Calu3 (cell line): Measurements from ENCODE around the gene COQ7. TPM values are rescaled to one million over a fixed set of nuclear protein-coding genes. Genes with fewer than 3 reads are reported as not detected.

Experiments
- BruUV-seq: library from RNA; stranded (reverse); fragments of 400-500 nt; replicated peaks from 2 replicates; lab custom pipeline; 2021; lab: Mats Ljungman, UMichigan
- CTCF ChIA-PET: fragments of 300-600 bp; sonication (Branson Sonifier 250); formaldehyde crosslinking; loops from one replicate; lab custom pipeline; 2022; ENCODE audit warnings: antibody characterized with exemption; lab: Charles Lee
- DNase-seq: peaks from one replicate; pipeline ENCODE4 v3.0.0; 2022
- H3K27ac Mint-ChIP-seq: one replicate; pipeline ENCODE4 v1.8.0; 2022; ENCODE audit warnings: mixed read lengths; ENCODE audit not compliant: unreplicated experiment
- H3K27me3 Mint-ChIP-seq: one replicate; pipeline ENCODE4 v1.8.0; 2022; ENCODE audit warnings: mixed read lengths; ENCODE audit not compliant: unreplicated experiment
- H3K36me3 Mint-ChIP-seq: one replicate; pipeline ENCODE4 v1.8.0; 2022; ENCODE audit warnings: mild to moderate bottlenecking, moderate library complexity, mixed read lengths; ENCODE audit not compliant: insufficient read depth, unreplicated experiment
- H3K4me1 Mint-ChIP-seq: one replicate; pipeline ENCODE4 v1.8.0; 2022; ENCODE audit warnings: mild to moderate bottlenecking, low read depth, mixed read lengths; ENCODE audit not compliant: unreplicated experiment
- H3K4me3 Mint-ChIP-seq: one replicate; pipeline ENCODE4 v1.8.0; 2022; ENCODE audit warnings: mild to moderate bottlenecking, low read depth, moderate library complexity, mixed read lengths; ENCODE audit not compliant: unreplicated experiment
- H3K9me3 Mint-ChIP-seq: one replicate; pipeline ENCODE4 v1.8.0; 2022; ENCODE audit warnings: low read depth, mixed read lengths; ENCODE audit not compliant: unreplicated experiment
- intact Hi-C: fragments of 100-400 bp; cut with micrococcal nuclease; formaldehyde crosslinking; loops from one replicate; pipeline ENCODE4 v1.10.0; 2022; ENCODE audit not compliant: unreplicated experiment
- total RNA-seq: library from RNA; stranded (reverse); gene quantifications from 2 replicates; pipeline ENCODE4 v1.2.3, GENCODE V29; 2022
- TF ChIP-seq, protein P1 (sequence below): fragments of 200-600 bp; IDR thresholded peaks from one replicate; pipeline ENCODE4 v1.8.0; 2022; ENCODE audit warnings: antibody characterized with exemption; ENCODE audit not compliant: unreplicated experiment

The COQ7 gene
- total RNA-seq, 1 experiment from 2014 or later: 28.5 TPM

DNA sequence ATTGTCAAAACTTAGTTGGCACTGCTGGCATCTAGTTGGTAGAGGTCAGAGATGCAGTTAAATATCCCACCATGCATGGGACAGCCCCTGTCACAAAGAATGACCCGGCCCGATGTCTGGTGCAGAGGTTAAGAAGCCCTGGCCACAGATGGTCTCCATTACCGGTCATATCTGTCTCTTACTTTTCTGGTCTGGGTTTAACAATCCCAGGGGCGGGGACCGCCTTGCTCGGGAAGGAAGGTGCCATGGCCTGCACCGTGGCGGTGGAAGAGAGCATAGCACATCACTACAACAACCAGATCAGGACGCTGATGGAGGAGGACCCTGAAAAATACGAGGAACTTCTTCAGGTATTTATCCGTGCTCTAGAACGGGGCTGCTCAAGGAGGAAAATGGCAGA, 8.1 kb downstream of the COQ7 start:
- Mint-ChIP-seq H3K4me3 (no peak overlapping the region), H3K27ac (no peak overlapping the region), H3K27me3 (no peaks in the 10 kb centered on the region), H3K4me1 (peaks cover 9% of the 10 kb centered on the region), H3K9me3 (no peaks in the 10 kb centered on the region), H3K36me3 (peaks cover 23% of the 10 kb centered on the region)
- CTCF ChIA-PET: no interaction called here
- no TSS peak for BruUV-seq
- intact Hi-C loops: no loop called here
- DNase-seq: no peak
- TF ChIP-seq, protein P1, sequence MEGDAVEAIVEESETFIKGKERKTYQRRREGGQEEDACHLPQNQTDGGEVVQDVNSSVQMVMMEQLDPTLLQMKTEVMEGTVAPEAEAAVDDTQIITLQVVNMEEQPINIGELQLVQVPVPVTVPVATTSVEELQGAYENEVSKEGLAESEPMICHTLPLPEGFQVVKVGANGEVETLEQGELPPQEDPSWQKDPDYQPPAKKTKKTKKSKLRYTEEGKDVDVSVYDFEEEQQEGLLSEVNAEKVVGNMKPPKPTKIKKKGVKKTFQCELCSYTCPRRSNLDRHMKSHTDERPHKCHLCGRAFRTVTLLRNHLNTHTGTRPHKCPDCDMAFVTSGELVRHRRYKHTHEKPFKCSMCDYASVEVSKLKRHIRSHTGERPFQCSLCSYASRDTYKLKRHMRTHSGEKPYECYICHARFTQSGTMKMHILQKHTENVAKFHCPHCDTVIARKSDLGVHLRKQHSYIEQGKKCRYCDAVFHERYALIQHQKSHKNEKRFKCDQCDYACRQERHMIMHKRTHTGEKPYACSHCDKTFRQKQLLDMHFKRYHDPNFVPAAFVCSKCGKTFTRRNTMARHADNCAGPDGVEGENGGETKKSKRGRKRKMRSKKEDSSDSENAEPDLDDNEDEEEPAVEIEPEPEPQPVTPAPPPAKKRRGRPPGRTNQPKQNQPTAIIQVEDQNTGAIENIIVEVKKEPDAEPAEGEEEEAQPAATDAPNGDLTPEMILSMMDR: no peak

DNA sequence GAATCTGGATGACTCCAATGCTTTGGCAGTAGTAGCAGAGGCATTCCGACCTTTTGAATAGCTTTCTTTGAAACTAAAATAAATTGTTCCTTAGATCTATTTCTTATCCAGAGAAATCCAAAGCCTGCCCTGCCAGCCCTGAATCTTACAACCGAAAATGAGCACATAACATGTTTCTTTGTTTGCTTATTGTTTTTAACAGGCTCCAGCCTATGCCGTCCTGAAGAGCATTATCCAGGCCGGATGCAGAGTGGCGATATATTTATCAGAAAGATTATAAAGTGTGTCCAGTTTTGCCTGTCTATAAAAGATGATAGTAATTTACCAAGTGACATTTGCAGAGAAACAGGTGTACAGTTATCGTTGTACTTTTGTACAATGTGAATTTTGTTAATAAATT, 10.5 kb downstream of the COQ7 start:
- no TSS peak for BruUV-seq
- Mint-ChIP-seq H3K4me3 (no peak overlapping the region), H3K27ac (no peak overlapping the region), H3K9me3 (no peaks in the 10 kb centered on the region), H3K36me3 (peaks cover 17% of the 10 kb centered on the region), H3K27me3 (no peaks in the 10 kb centered on the region), H3K4me1 (no peaks in the 10 kb centered on the region)
- CTCF ChIA-PET: no interaction called here
- intact Hi-C loops: no loop called here
- TF ChIP-seq, protein P1: no peak
- DNase-seq: no peak

DNA sequence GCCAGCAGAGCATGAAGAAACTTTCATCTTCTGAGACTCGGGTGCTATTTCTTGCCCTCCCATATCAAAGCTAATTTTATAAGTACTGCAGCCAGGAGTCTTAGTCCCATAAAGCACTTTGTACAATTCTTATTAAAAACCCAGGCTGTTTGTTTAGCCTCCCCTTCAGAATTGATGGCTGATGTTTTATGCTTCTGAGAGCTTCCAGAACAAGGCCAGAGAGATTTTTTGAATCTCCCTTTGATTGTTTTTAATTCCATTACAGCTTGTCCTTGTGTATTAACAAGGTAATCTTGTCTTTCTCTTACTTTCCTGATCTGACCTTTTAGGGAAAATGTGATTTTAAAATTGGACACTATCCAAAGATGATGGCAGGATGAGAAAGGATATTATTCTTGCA, 16.3 kb downstream of the COQ7 start:
- no peaks in the 10 kb centered on the region for H3K9me3 Mint-ChIP-seq
- peaks cover 16% of the 10 kb centered on the region for H3K4me1 Mint-ChIP-seq
- intact Hi-C loops: no loop called here
- H3K36me3 Mint-ChIP-seq: peaks cover 15% of the 10 kb centered on the region
- H3K27me3 Mint-ChIP-seq: no peaks in the 10 kb centered on the region
- BruUV-seq: no TSS peak
- TF ChIP-seq, protein P1: no peak
- H3K4me3 Mint-ChIP-seq: no peak overlapping the region
- H3K27ac Mint-ChIP-seq: no peak overlapping the region
- DNase-seq: no peak
- CTCF ChIA-PET: no interaction called here

DNA sequence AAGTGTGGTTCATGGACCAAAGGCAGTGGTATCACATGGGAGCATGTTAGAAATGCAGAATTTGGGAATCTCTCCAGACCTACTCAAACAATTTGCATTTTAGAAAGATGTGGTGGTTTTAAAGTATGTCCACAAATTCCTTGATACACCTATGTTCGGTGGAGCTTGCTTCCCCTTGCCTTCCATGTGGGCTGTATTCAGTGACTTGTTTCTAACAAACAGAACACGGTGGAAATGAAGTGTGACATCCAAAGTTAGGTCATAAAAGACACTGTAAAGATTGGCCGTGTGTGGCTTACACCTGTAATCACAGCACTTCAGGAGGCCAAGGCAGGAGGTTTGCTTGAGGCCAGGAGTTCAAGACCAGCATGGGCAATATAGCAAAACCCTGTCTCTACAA, 16.7 kb downstream of the COQ7 start:
- Mint-ChIP-seq H3K4me1 (peaks cover 16% of the 10 kb centered on the region), H3K36me3 (peaks cover 15% of the 10 kb centered on the region), H3K9me3 (no peaks in the 10 kb centered on the region), H3K27me3 (no peaks in the 10 kb centered on the region), H3K4me3 (no peak overlapping the region), H3K27ac (no peak overlapping the region)
- BruUV-seq: no TSS peak
- CTCF ChIA-PET: no interaction called here
- intact Hi-C loops: no loop called here
- no peak for DNase-seq
- TF ChIP-seq, protein P1: no peak
